Upper lobe of left lung (tissue), 4 donors: ENCODE measurements around the gene CNTNAP5.

Experiments used
- POLR2A ChIP-seq, 4 donors: fragments of 450-650 bp; IDR thresholded peaks; one replicate each; pipeline ENCODE4 v1.5.1; 2016 to 2017; ENCODE audit warnings: antibody characterized with exemption in 4 of 4, mild to moderate bottlenecking in 2 of 4
- POLR2AphosphoS5 ChIP-seq, 2 donors: sonication (generic); formaldehyde crosslinking; IDR thresholded peaks; one replicate each; pipeline ENCODE4 v1.5.1; 2017; ENCODE audit warnings: antibody characterized with exemption in 2 of 2
- TF ChIP-seq, protein P1 (sequence below), 6 experiments: fragments of 450-650 bp in 4 of 6; fragments of 200-600 bp in 2 of 6; sonication (generic) in 2 of 6; IDR thresholded peaks; one replicate each; pipeline ENCODE4 v1.5.1; 2016 to 2019; ENCODE audit warnings: antibody characterized with exemption in 6 of 6

DNA sequence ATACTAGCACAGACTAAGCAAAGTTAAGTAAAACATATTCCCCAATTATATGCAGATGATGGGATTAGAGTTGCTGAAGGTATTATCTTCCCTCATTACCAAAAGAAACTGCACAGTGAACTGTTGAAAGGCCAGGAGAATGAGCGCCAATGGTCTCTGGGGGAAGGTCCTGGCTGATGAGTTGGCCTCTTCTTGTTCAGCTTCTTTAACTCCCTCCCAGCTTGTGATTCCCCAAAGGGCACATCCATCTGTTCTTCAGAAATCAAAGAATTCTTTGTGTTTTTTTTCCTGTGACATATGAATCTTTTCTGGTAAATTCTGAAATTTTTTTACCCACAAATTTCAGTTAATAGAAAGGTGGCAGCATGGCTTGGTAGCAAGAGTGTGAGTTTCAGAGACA lies 667.6 kb downstream of the CNTNAP5 start:
- TF ChIP-seq, protein P1, sequence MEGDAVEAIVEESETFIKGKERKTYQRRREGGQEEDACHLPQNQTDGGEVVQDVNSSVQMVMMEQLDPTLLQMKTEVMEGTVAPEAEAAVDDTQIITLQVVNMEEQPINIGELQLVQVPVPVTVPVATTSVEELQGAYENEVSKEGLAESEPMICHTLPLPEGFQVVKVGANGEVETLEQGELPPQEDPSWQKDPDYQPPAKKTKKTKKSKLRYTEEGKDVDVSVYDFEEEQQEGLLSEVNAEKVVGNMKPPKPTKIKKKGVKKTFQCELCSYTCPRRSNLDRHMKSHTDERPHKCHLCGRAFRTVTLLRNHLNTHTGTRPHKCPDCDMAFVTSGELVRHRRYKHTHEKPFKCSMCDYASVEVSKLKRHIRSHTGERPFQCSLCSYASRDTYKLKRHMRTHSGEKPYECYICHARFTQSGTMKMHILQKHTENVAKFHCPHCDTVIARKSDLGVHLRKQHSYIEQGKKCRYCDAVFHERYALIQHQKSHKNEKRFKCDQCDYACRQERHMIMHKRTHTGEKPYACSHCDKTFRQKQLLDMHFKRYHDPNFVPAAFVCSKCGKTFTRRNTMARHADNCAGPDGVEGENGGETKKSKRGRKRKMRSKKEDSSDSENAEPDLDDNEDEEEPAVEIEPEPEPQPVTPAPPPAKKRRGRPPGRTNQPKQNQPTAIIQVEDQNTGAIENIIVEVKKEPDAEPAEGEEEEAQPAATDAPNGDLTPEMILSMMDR (IDR thresholded peaks at IDR 0.05), result no peak
- TF ChIP-seq POLR2AphosphoS5 (IDR thresholded peaks at IDR 0.05) (no peak), POLR2A (IDR thresholded peaks at IDR 0.05) (no peak)
